Astrocyte of the spinal cord (primary cell): ENCODE measurements around the gene DISC1.

Experiments
- DNase-seq: peaks from one replicate; pipeline ENCODE4 v3.0.0; 2011; ENCODE audit warnings: low read depth, low spot score
- H3K4me3 ChIP-seq: 2 replicates; pipeline ENCODE4 v1.5.1; 2011; ENCODE audit warnings: low read depth, mild to moderate bottlenecking, low read length, moderate library complexity
- CTCF ChIP-seq: IDR thresholded peaks from 2 replicates; pipeline ENCODE4 v1.5.1; 2012; ENCODE audit warnings: low read depth, mild to moderate bottlenecking, low read length, inconsistent platforms
- in situ Hi-C: cut with HindIII; loops from 2 replicates; pipeline ENCODE4 v1.10.0; 2017; ENCODE audit warnings: low sequenced_read_pairs

The DISC1 gene

GRCh38 chr1:231705806-231706760 lies 79.5 kb downstream of the DISC1 start:
- TF ChIP-seq CTCF = no peak
- in situ Hi-C loops = no loop called here
- DNase-seq = no peak
- no peak overlapping the region for H3K4me3 ChIP-seq

DNA sequence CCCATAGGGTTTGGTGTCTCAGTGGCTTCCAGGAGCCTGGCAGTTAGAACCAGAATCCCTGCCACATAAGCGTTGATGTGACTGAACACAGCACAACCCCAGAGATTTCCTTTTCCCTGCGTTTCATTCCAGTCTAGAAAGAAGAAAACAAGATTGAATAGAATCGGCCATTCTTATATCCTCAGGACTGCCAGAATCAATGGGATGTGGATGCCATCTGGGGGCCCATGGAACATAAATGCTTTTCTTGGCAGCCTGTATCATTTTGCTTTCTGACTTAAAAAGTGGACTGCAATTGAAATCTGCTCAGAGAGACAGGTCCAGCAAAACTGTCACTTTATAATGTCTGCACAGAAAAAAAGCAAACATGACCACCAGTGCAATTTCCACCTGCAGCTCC lies 80.3 kb downstream of the DISC1 start:
- DNase-seq = no peak
- TF ChIP-seq CTCF = no peak
- H3K4me3 ChIP-seq = no peak overlapping the region
- in situ Hi-C loops = no loop called here

DNA sequence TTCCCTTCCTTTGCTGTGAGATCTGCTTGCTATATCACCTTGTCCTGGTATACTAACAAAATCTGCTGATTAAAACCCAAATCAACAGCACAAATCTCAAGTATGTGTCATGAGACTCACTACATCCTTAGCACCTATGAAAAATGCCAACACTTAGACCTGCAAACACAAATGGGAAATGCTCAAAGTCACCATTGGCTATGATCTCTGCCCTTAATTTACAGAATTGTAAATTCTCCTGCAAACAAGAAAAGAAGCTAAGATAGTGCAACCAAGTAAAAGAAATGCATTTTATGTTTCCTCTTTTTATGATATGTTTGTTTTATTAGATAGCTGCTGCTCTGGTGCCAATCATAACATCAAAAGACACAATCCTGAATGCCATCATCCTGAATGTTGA lies 80.8 kb downstream of the DISC1 start:
- in situ Hi-C loops = no loop called here
- no peak overlapping the region for H3K4me3 ChIP-seq
- no peak for TF ChIP-seq CTCF
- no peak for DNase-seq

GRCh38 chr1:231708394-231708793 lies 81.8 kb downstream of the DISC1 start:
- H3K4me3 ChIP-seq = no peak overlapping the region
- in situ Hi-C loops = no loop called here
- DNase-seq = no peak
- no peak for TF ChIP-seq CTCF

DNA sequence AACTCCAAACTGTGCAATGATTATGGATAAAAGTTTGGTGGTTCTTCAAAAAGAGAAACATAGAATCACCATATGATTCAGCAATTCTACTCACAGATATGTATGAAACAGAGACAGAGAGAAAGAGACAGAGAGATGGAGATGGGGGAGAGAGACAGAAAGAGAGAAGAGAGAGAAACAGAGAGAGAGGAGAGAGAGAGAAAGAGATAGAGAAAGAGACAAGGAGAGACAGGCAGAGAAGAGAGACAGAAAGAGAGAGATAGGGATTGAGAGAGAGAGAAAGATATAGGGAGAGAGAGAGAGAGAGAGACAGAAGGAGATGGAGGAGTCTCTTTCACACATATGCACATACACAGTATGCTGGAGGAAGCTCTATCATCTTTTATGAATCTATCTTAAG lies 87.8 kb downstream of the DISC1 start:
- H3K4me3 ChIP-seq = no peak overlapping the region
- no peak for TF ChIP-seq CTCF
- in situ Hi-C loops = no loop called here
- DNase-seq = no peak

DNA sequence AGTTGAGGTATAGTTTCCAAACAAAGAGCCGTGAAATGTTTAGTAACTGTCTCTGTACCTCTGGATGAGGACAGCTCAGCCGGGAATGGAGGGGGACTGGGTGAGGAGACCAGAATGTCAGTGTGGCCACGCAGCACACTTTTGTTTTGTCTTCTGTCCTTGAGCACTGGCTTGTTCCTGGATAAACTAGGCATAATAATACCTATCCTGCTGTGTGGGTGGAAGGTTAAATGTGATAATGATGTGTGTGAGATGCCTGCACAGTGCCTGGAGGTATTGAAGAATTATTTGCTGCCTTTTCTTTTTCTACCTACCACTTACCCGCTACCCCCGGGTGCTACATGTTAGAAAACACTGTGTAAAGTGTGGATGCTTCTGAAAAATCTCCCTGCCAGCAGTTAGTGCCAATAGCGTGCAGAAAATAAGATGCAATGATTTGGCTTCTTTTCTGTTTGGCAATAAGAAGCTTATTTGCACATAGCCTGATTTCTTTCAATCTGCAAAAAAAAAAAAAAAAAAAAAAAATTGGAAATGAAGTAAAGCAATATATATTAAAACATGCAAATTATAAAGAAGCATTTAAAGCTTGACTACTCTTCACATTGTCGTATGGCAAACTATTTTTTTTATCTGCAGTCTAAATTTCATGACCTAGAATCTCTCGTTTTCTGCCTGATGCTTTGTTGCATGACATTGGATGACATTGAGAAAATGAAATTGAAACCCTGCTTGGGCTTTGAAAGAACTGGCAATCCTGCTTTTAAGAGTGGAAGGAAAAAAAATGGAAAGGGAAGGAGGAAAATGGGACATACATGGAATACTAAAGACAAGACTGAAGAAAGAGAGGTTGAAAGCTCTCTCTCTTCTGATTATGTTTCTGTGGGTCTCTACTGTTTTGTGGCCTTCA lies 89.5 kb downstream of the DISC1 start:
- in situ Hi-C loops = no loop called here
- H3K4me3 ChIP-seq = no peak overlapping the region
- DNase-seq = no peak
- TF ChIP-seq CTCF = no peak
